ENCODE results near the gene P3H2. TPM values are rescaled to one million over a fixed set of nuclear protein-coding genes. Genes with fewer than 3 reads are reported as not detected.

P3H2 gene
- polyA plus RNA-seq, 12 donors = 41.9 to 82.6 (median 52.5) TPM; not detected in 1

DNA sequence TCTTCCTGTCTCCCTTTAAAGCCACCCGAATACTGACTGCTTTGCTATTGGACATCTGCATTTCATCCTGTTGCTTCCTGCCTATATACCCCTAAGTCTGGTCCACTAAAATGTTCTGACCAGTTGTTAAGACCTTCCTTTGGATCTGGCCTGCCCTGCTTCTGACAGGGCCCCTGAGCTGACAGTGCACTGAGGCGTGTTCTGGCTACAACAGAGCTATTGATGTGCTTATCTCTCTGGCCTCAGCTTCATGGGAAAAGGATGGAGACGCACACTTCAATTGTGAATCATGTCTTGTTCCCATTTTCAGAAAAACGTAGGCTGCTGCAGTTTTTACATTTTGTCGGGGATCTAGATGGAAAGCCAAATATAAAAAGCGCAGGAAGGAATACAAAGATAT is 7.1 kb upstream of the P3H2 start:
- DNase-seq = no peak

DNA sequence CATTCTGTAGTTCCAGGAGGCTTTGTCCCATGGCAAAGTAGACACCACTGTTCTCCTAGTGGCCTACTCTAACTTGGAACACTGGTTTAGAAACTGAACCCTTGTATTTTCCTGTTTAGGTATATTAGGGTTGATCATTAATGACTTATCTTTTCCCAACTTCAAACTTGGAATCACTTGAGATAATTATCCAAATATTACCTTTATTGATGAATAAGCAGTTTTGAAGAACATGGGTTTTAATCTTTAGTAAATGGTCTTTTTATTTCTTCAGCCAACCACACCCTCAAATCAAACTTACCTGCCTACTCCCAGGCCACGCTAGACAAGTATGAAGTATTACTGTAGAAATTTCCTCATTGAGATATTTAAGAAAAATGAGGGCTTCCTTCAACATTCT is 6.5 kb upstream of the P3H2 start:
- no peak for DNase-seq

DNA sequence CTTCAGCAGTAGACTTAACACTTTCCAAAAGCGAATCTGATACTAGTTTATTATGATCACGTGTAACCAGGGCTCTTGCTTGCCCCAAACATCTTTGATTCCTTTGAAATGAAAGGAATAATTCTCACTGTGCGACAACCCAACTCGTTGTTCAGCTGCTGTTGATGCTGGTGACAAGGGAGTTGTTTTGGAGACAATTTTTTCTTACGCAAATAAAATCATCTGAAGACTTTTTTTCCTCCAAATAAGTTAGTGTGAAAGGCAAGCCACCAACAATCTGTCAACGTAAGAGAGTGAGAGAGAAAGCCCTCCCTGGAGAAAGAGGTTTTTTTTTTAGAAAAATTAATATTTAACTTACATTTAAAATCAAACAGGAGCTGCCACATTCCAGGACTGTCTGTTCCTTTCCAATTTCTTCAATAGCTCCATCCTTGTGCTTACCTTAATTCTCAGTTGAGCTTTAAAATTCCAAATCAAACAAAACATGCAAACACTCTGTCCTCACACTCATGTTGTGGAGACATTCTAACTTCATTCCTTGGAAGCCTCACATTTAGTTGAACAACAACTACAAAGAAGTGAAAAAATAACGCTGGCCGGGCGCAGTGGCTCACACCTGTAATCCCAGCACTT is 4.9 kb upstream of the P3H2 start:
- no peak for DNase-seq

DNA sequence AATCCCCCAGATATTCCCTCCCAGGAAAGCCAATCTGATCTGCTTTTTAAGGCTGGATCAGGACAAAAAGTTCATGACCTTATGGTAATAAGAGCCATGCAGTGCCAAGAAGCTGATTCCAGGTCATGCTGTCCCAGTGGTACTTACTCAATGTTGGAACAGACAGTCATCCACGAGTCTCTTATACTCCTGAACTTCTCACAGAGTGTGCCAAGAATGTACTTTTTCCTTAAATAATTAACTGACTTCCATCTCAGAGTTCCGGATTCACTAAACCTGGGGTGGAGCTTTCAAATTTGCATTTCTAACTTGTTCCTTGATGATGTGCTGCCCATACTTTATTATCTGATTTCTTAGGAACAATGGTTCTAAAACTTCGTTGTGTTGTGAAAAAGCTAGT is 3.4 kb upstream of the P3H2 start:
- DNase-seq = no peak

DNA sequence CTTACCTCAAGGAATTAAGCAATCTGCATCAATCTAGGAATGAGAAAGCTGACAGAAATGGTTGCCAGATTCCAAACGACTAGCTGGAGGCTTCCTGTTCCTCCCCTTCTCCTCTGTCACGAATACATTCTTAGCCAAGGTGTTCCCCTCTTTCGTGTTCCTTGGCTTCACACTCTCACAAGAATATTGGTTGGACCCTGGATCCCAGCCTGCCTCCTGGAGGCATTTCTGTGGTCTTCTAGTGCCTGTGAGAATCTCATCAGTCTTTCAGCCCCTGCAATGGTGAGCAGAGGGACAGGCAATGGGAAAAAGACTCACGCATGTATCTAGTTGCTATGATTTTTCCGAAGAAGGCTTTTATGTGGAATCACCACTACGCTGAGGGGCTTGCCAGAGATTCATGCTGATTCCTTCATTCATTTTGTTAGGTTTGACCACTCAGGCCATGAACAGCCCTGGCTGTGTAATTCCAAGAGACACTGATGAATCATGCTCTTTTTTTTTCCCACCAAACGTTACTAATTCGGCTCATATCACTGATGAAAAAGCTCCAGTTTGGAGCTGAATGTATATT is 1.6 kb upstream of the P3H2 start:
- no peak for DNase-seq

DNA sequence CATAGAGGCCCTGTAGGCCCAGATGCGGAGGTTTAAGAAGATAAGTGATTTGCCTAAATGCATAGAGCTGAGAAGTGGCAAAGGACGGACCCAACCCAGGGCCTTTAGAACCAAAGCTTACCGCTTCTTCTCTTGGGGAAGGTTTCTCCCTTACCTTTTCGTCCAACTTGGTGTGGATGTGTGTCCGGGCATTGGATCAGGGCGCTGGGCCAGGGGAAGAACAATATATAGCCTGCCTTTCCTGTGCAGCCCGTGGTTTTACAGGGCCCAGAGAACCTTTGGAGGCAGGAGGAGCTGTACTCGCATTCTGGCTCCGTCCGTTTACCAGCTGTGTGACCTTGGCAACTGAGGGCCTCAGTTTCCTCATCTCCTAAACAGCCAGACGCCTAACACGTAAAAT is 686 bp upstream of the P3H2 start:
- DNase-seq = no peak

DNA sequence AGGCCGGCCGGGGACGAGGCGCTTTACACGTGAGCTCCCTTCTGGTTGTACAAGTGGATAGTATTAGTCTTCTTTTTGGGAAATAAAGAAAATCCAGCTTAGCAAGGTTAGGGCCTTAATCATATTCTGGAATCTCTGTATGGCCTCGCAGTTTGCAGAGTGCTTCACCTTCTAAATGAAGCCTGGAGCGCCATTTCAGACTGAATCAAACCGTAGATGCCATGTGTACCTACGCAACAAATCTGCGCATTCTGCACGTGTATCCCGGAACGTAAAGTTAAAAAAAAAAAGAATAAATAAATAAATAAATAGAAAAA is 322 bp upstream of the P3H2 start:
- DNase-seq = no peak

DNA sequence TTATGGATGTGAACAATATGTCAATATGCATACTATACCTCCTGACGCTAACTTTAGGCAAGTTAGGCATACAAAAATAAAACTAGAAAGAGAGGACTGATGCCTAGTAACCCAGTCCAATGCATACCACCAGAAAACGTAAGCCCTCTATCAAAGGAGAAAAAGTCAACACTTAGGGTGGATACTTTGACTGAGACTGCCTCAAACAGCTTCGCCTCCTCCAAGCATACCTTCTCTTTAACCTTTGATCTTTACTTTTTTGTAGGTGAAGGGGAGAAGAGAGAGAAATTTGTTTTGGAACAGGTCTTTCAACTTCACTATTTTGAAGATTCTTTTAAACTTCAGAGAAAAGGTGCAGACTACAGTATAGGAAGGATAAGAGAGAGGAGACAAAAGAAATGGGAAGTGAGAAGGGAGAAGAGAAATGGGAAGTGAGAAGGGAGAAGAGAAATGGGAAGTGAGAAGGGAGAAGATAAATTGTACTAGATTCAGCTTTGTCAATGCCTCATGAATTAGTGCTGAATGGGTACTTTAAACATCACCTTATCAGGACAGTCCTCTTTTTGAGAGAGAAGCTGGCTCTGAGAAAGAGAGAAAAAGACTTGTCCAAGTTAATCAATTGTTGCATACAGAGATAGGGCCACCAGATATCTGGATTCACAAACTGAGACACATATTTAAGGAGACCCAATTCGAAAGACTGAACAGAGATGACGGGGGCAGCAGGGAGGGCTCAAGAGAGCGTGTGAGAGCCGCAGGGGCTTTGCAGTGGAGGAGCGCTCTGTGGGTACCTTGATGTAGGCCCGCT is 1.0 kb downstream of the P3H2 start:
- no peak for DNase-seq

DNA sequence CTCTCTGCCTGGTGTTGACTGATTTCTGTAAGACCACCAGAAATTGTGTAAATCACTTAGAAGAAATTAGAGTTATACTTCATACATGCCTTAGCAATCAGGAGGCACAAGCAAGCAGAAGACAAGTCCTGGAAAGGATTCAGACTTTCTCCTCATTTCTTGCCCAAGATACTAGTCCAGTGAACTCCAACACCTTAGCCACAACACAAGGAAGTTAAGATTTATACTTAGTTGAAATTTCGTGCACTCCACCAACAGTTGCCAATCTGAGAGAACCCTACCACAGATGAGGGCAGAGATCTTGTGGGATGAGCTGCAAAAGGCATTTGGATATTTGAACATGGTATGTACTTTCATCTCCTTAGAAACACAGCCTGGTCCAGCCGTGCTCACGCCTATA is 2.3 kb downstream of the P3H2 start:
- no peak for DNase-seq

DNA sequence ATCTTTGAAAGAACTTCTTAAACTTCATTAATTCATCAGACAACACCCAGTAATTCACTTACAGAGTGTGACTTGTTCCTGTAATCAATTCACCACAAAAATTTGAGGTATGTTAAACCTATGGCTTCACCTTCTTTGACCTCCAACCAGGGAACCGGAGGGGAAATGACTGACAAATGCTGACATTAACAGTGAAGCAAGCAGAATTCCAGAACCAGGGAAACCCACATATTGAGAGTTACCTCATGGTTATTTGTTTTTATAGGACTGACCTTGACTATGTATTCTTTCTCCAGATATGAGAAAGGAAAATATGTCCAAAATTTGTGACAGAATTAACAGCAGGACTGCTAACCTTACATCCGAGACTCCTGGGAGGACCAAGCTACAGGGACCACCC is 2.7 kb downstream of the P3H2 start:
- no peak for DNase-seq

DNA sequence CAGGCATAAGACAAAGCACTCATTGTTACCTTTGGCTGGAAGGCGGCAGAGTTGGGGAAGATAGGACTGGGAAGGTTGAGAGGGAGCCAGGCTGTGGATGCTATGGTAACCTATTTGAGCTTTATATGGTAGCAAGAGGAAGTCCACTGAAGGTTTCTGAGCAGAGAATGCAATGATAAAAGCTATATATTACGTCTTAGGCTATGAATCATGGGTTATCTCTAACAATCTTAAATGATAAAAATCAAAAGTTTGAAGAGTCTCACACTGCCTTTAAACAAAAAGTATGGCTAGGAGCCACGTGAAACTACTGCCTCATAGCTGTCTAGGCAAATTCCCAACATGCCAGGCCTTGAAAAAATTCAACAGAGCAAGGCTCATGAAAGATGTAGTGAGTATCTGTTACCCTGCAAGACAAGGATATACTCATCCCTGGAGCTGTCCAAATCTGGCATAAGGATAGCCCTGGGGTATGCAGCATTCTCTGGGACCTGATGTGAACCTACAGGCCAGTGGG is 4.1 kb downstream of the P3H2 start:
- no peak for DNase-seq

DNA sequence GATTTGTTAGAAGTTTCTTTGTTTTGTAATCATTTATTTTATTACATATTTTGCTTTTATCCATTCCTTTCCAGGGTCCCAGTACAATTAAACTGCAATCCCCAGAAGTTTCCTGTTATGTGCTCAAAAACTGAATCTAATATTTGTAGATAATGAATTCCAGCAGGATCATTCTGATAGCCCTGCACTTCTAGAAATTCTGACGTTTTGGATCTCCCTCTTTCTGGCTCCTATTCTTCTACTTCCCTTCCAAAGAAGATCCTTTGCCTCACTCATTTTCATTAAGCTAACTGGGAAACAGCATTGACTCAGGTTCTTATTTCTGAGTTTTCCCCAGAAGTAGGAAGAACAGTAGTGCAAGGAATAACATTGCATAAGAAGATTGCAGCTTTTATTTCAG is 9.9 kb downstream of the P3H2 start:
- no peak for DNase-seq

DNA sequence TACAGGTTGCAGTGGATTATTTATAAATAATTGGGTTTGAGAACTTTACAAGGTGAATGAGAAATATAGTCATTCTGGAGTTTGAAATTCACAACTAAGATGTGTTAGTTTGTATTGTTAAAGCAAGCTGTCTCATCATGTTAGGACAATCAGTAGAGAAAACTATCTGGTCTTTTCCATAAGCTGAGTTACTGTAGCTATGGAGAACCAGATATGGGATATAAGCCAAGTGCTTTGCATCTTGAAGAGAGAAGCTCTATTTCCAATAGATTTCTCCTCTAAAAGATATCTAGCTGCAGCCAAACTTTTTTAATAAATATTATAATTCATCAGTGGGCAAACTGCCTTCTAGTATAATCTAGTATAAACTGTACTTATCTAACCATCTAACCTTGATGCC is 11.3 kb downstream of the P3H2 start:
- DNase-seq = no peak

DNA sequence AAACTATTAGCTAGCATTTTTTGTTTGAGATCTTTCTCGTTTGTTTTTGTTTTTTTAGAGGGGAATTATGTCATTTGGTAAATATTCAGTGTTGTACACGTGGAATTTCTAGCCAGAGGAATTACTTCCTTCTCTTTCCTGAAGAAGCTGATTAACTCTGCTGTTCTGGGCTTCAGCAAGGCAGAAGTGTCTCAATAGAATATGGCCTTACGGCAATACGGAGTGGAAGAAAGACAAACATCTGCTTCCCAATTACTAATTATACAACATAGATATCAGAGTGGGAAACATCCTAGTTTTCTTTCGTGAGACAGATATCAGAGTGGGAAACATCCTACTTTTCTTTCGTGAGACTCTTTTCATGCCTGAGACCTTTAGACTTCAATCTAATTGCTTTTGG is 11.9 kb downstream of the P3H2 start:
- no peak for DNase-seq

DNA sequence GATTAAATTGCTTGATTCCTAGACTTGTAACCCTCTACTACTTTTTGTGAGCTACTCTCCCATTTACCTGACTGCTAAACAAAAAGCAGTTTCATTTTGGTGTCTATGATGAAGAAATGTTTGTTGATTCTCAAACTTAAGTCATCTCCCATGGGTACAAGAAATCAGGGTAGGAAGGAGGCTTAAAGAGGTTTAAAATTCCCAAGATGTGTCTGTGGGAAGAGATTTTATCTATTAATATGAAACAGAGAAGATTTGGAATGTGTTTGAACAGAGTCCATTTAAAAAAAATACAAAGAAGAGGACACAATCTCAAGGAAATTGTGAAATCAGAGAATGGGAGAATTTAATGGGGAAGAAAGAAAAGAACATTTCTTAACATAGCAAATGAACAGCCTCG is 14.8 kb downstream of the P3H2 start:
- DNase-seq = no peak

DNA sequence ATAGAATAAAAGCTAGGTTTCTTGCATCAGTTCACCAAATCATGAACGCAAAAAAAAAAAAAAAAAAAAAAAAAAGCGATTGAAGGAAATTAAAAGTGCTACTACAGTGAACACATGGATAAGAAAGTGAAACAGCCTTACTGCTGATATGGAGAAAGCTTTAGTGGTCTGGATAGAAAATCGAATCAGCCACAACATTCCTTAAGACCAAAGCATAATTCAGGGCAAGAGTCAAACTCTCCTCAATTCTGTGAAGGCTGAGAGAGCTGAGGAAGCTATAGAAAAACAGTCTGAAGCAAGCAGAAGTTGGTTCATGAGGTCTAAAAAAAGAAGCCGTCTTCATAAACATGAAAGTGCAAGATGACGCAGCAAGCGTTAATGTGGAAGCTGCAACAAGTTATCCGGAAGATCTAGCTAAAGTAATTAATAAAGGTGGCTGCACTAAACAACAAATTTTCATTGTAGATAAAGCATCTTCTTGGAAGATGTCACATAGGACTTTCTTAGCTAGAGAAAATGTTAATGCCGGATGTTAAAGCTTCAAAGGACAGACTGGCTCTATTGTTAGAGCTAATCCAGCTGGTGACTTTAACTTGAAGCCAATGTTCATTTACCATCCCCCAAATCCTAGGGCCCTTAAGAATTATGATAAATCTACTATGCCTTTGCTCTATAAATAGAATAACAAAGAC is 19.2 kb downstream of the P3H2 start:
- no peak for DNase-seq

DNA sequence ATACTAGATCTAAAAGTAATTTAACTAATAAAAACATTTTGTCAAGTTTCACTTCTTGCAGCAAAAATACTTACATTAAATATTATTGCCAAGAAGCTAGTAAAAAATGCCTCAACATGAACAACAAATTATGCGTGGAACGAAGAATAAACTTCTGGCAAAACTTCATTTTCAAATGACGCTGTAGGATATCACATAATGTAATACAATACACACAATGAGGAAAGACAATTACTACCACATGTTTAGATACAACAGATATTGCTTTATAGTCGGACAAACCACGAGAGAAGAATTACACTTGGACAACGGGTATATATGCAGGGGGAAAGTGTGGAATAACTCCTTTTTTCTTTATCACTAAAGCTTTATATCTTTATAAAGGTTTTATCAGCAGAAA is 21.6 kb downstream of the P3H2 start:
- DNase-seq = peak; percentile 66

DNA sequence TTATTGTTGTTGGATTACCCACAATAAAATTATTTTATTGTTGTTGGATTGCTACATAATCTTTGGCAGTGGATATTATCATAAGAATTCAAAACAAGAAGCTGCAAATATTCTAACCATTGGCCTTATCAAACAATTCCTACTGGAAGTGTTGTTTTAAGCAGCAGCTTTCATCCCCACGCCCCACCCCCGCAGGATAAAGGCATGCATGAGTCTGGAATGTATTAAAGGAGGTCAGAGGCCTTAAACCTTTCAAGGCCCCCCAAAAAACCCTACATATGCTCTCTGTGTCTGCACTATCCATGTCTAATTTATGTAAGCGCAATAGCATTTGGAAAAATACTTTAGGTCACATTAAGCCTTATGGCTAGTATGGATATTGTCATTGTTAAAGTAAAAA is 23.1 kb downstream of the P3H2 start:
- no peak for DNase-seq

DNA sequence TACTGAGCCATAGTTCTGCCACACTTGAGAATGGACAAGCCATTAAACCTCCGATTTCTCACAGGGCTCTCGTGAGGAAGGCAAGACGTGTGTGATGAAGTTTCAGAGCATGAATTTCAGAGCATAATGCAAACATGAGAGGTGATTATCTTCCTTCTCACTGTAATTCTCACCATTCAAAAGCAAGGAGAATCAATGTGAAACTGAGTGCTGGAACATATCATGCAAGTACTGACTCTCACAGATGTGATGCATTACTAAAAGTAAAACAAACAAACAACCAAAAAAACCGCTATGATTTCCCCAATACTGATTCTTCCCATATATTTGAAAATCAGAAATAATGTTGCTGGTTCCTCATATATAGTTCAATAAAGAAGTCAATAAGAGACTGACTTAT is 23.7 kb downstream of the P3H2 start:
- no peak for DNase-seq

DNA sequence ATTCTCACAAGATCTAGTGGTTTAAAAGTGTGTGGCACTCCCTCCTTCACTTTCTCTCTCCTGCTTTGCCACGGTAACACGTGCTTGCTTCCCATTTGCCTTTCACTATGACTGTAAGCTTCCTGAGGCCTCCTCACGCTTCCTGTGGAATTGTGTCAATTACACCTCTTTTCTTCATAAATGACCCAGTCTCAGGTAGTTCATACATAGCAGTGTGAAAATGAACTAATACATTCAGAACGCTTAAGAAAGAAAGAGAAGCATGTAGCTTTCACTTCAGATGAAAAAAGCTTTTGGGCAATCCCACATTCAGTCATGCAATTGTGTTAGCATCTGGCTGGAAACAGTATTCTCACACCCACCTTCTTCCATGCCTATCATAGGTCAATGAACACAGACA is 24.4 kb downstream of the P3H2 start:
- no peak for DNase-seq

DNA sequence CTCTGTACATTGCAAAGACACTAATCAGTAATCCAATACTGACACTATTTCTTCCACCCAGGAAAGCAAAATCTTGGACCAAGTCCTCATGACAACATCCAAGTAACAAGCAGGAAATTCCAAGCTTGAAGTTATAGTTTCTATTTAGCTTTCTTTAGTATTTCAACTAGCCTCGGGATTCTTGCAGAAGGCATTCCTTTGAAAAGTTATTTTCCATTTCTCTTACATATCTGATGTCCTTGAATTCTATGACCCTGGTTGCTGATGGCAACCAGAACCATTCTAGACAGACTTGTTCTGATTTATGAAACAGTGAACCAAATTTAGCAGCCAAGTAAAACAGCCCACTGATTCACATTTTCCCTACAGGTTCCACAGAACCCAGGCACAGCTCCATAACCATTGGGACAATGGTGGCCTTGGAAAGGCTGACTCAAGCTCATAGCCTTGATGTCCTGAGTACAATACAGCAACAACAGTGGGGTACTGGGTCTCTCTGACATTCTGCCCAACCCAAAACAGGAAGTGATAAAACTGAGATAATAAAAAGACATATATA is 26.5 kb downstream of the P3H2 start:
- DNase-seq = peak; percentile 77

DNA sequence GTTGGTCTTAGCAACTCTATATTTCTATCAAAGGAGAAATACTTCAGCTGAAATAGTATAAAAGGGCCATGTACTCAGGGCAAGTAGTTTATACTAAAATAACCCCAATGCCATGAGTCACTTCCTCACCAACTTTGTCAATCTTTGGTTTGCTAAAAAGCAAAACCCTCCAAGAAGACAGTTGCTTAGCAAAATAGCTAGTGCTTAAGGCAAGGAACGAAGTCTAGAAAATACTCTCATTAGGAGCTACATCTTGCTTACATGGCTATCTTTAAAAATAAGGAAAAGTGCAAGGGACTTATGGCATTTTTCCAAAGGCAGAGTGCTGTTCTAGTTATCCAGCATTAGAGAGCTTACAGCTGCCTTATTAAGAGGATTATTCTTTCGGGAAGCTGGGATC is 28.4 kb downstream of the P3H2 start:
- DNase-seq = peak; percentile 58

DNA sequence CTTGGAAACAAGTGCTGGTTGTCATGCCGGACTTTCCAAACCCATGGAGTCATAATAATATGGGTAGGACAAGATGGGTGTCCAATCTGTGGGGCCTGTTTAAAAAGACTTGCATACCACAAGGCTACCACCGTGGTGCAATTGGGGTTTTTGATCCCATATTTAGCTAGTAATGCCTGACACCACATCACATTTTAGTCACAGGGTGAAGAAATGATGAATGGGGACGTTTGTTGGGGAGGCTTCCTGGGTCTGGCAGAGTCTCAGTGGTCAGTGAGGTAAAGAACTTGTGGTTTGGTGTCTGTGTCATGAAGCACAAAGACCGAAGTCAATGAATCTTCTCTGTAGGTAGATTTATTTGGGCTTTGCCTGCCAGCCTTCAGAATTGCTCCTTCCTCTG is 31.0 kb downstream of the P3H2 start:
- no peak for DNase-seq
